Activated CD8-positive, alpha-beta memory T cell treated with anti-CD3 and anti-CD28 coated beads for 24 hours (primary cell): ENCODE data around the gene ASTL.

Experiments
- DNase-seq: peaks from one replicate; pipeline ENCODE4 v3.0.0-alpha.2; 2020

The ASTL gene

GRCh38 chr2:96158554-96158940 is 20.2 kb upstream of the ASTL start:
- no peak for DNase-seq

GRCh38 chr2:96157649-96158553 is 19.6 kb upstream of the ASTL start:
- peak; percentile 97 for DNase-seq

GRCh38 chr2:96156926-96157648 is 18.8 kb upstream of the ASTL start:
- DNase-seq, result peak; percentile 78

GRCh38 chr2:96156011-96156820 is 17.9 kb upstream of the ASTL start:
- DNase-seq, result peak; percentile 79

- no peak for DNase-seq
Measured at GRCh38 chr2:96154506-96155380, 16.4 kb upstream of the ASTL start.

- DNase-seq, result no peak
Measured at GRCh38 chr2:96153991-96154431, 15.7 kb upstream of the ASTL start.

- no peak for DNase-seq
Measured at GRCh38 chr2:96153291-96153713, 15.0 kb upstream of the ASTL start.

- no peak for DNase-seq
Measured at GRCh38 chr2:96152304-96153161, 14.2 kb upstream of the ASTL start.

- DNase-seq, result no peak
Measured at GRCh38 chr2:96151595-96152303, 13.4 kb upstream of the ASTL start.

GRCh38 chr2:96150791-96151594 is 12.7 kb upstream of the ASTL start:
- DNase-seq, result no peak

GRCh38 chr2:96150007-96150640 is 11.8 kb upstream of the ASTL start:
- no peak for DNase-seq

- DNase-seq, result peak; percentile 96
Measured at GRCh38 chr2:96148410-96149217, 10.3 kb upstream of the ASTL start.

GRCh38 chr2:96147593-96148201 is 9.4 kb upstream of the ASTL start:
- peak; percentile 71 for DNase-seq

- no peak for DNase-seq
Measured at GRCh38 chr2:96146881-96147592, 8.7 kb upstream of the ASTL start.

- peak; percentile 96 for DNase-seq
Measured at GRCh38 chr2:96146153-96146880, 8.0 kb upstream of the ASTL start.

GRCh38 chr2:96145848-96146152 is 7.5 kb upstream of the ASTL start:
- no peak for DNase-seq
